Measurements from ENCODE around the gene CTSF.
"Not testable (repeated sequence)": the region's sequence is repeated elsewhere in the genome, so short reads cannot be mapped to it uniquely, and the experiment has no call there.

CTSF gene

GRCh38 chr11:66559866-66560676 is 8.3 kb downstream of the CTSF start:
- no peak for DNase-seq (ENCODE audit: low read depth in 2 of 2, low spot score in 1 of 2)

GRCh38 chr11:66559142-66559865 is 9.1 kb downstream of the CTSF start:
- no peak for DNase-seq (ENCODE audit: low read depth in 2 of 2, low spot score in 1 of 2)

GRCh38 chr11:66557733-66558326 is 10.6 kb downstream of the CTSF start:
- DNase-seq (ENCODE audit: low read depth in 2 of 2, low spot score in 1 of 2): no peak

GRCh38 chr11:66556086-66556485 is 12.3 kb downstream of the CTSF start:
- no peak for DNase-seq (ENCODE audit: low read depth in 2 of 2, low spot score in 1 of 2)

- no peak for DNase-seq (ENCODE audit: low read depth in 2 of 2, low spot score in 1 of 2)
Observed at GRCh38 chr11:66555416-66555815, 13.0 kb downstream of the CTSF start.

- DNase-seq (ENCODE audit: low read depth in 2 of 2, low spot score in 1 of 2): no peak
Observed at GRCh38 chr11:66554602-66555001, 13.8 kb downstream of the CTSF start.

GRCh38 chr11:66550887-66551286 is 17.5 kb downstream of the CTSF start:
- no peak for DNase-seq (ENCODE audit: low read depth in 2 of 2, low spot score in 1 of 2)

GRCh38 chr11:66549696-66550095 is 18.7 kb downstream of the CTSF start:
- DNase-seq (ENCODE audit: low read depth in 2 of 2, low spot score in 1 of 2): no peak

- no peak for DNase-seq (ENCODE audit: low read depth in 2 of 2, low spot score in 1 of 2)
Observed at GRCh38 chr11:66548774-66549630, 19.4 kb downstream of the CTSF start.

DNA sequence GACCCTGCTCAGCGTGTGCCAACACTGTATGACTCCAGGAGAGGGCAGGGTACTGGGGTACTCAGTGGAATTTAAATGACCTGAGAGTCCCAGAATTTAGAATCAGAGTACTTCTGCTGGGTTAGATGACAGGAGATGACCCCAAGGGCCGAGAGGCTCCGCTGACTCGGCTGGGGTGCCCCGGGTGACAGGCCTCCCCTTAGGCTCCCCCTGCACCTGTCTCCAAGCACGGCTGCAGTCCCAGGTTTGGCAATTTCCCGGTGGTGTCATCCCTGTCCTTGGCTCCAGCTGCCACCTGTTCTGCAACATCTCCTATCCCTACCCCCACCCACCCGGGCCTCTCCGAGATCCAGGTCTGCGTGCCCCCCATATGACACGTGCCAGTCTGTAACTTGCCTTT is 20.4 kb downstream of the CTSF start:
- no peak for DNase-seq (ENCODE audit: low read depth in 2 of 2, low spot score in 1 of 2)

DNA sequence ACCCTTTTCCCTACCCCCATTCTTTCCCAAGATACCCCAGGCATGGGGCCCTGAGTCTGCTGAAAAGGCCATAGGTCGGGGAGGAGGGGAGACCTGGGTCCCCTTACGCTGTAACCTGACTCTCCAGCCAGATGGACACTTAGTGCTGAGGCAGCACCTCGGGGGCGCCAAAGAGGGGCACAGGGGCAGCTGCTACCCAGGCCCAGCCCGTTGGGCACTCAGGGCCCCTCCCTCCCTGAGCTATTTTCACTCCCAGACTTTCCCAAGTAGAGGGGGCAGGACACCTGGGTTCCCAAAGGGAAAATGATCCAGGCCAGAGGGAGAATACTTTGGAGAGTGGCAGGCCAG is 20.8 kb downstream of the CTSF start:
- DNase-seq (ENCODE audit: low read depth in 2 of 2, low spot score in 1 of 2): no peak

GRCh38 chr11:66546966-66547661 is 21.3 kb downstream of the CTSF start:
- no peak for DNase-seq (ENCODE audit: low read depth in 2 of 2, low spot score in 1 of 2)

DNA sequence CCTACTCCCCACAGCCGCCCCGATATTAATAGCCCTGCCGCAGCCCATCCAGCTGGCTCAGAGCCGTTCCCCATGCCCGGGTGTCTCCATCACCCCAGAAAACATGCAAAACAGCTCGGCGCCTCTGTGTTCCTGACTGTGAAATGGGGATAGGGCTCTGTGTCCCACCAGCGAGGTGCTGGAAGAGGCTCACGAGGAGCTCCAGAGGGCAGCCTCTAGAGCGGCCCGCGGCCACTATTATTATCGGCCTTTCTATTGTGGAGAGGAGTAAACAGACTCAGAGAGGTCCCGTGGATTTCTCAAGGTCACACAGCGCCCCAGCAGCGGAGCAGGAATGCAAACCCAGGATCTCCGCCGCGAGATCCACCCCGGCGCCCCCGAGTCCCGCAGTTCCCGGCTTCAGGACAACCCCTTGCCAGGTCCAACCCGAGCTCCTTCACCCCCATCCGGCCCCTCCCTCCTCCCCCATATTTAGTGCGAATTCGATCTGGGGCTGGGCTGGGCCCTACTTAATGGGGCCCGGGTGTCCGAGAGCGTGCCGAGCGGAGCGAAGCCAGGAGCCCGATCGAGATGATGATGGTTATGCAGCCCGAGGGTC is 21.9 kb downstream of the CTSF start, which contains the start of gene ACTN3:
TSS of gene ACTN3 (plus strand) at position 536 of the 598 bp plus-strand sequence. CDS start at position 571, 35 bp downstream.
- DNase-seq (ENCODE audit: low read depth in 2 of 2, low spot score in 1 of 2): no peak

DNA sequence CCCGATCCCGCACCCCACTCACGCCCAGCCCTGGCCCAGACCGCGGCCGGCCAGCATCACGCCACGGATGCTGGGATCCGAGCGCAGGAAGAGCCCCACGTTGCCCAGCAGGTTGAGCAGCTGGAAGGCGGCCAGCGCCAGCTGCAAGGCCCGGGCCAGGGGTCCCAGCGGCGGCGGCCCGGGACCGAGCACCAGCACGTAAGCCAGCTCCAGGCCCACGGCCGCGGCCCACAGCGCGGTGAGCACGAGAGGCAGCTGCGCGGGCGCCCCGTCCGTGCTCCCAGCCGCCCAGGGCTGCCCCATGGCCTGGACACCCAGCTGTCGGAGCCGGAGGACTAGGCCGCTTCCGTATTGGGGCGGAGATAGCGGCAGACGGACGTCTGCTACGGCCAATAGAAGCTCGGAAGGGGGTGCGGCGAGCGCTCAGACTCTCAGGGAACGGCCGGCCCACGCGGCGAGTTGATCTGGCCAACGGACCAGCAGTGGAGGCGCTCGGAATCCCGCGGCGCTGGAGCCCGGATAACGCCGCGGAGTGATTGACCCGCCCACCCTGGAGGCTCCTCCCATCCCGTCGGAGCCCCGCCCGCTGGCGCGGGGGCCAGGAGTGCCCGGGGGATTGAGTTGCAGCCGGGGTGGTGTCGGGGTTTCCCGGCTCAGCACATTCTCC is 22.6 kb downstream of the CTSF start, which contains the start of gene ZDHHC24:
TSS of gene ZDHHC24 (minus strand) at position 348 of the 667 bp plus-strand sequence. CDS start at position 303, 45 bp downstream.
- peak; percentile 42 to 58 for DNase-seq (ENCODE audit: low read depth in 2 of 2, low spot score in 1 of 2)

DNA sequence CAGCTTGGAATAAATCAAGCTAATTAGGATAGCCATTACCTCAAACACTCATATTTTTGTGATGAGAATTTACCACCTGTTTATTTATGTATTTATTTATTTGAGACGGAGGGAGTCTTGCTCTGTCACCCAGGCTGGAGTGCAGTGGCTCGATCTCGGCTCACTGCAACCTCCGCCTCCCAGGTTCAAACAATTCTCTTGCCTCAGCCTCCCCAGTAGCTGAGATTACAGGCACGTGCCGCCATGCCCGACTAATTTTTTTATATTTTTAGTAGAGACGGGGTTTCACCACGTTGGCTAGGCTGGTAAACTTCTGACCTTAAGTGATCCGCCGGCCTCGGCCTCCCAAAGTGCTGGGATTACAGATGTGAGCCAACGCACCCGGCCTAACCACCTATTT is 23.5 kb downstream of the CTSF start:
- not testable (repeated sequence) for DNase-seq (ENCODE audit: low read depth in 2 of 2, low spot score in 1 of 2)

DNA sequence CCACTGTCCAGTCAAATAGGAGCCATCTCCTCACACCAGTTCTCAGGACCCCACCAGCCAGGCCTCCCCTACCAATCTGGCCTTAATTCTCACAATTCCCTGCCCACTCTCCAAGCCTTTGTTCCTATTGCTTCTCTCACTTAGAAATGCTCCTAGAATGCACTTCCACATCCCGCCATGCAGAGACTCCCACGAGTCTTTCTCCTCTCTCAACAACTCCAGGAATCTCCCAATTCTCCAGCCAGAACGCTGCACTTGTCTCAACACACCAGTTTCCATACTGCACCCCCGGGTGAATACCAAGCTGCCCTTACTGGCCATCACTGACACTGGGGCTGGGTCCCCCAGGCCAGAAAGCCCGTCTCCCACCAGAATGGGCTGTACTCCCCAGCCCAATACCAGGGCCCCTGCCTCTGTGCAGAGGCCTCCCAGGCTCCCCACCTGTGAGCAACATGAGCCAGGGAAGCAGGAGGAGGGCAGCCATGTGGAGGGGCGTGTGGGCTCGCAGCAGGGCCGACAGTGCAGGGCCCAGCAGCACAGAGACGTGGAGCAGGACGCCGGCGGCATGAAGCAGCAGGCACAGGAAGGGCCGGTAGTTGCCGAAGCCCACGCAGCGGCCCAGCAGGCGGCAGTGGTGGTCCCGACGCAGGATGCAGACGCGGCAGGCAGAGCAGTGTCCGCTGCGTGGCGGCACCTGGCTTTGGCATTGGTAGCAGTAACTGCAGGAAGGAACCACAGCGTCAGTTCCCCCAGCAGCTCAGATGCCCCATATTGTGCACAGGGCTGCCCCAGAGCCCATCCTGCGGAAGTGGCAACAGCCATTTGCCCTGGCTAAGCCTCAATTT is 24.9 kb downstream of the CTSF start:
- peak; percentile 43 to 49 for DNase-seq (ENCODE audit: low read depth in 2 of 2, low spot score in 1 of 2)

GRCh38 chr11:66542362-66542761 is 26.0 kb downstream of the CTSF start:
- no peak for DNase-seq (ENCODE audit: low read depth in 2 of 2, low spot score in 1 of 2)

- DNase-seq (ENCODE audit: low read depth in 2 of 2, low spot score in 1 of 2): no peak
Observed at GRCh38 chr11:66541892-66542291, 26.5 kb downstream of the CTSF start.

DNA sequence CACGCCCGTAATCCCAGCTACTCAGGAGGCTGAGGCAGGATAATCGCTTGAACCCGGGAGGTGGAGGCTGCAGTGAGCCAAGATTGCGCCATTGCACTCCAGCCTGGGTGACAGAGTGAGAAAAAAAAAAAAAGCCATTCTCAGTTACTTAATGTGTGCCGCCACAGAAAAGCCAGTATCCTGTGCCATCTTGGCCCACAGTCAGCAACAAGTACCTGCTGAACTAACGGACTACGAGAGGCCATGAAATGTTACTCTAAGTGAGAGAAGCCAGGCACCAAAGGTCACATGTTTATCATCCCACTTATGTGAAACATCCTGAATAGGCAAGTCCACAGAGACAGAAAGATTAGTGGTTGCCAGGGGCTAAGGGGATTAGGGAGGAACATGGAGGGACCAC is 27.8 kb downstream of the CTSF start:
- not testable (repeated sequence) for DNase-seq (ENCODE audit: low read depth in 2 of 2, low spot score in 1 of 2)

All from stimulated activated CD8-positive, alpha-beta memory T cell treated with anti-CD3 and anti-CD28 coated beads, Interleukin-4, amount 100 ng/mL, for 1 hour (primary cell).